HepG2 (cell line): ENCODE measurements around the gene ANXA9. TPM values are rescaled to one million over a fixed set of nuclear protein-coding genes. Genes with fewer than 3 reads are reported as not detected.

Source experiments
- ATRX ChIP-seq: sonication (generic); formaldehyde crosslinking; IDR thresholded peaks from 2 replicates; pipeline ENCODE4 v1.4.0; 2020; ENCODE audit warnings: missing genetic modification reagents, borderline replicate concordance
- ELF3 ChIP-seq: IDR thresholded peaks from 2 replicates; pipeline ENCODE4 v1.6.1; 2016; ENCODE audit warnings: missing genetic modification reagents, missing compliant biosample characterization
- HMGXB4 ChIP-seq, 2 experiments: sonication (generic) in 1 of 2; formaldehyde crosslinking in 1 of 2; IDR thresholded peaks; 2 replicates each; pipeline versions ENCODE4 v1.4.0 to v1.6.1; 2018 to 2020; ENCODE audit warnings: missing genetic modification reagents in 2 of 2, borderline replicate concordance in 1 of 2, low read depth in 1 of 2, mild to moderate bottlenecking in 1 of 2, missing biosample characterization in 1 of 2
- HNF4G ChIP-seq, 2 experiments: sonication (generic) in 1 of 2; formaldehyde crosslinking in 1 of 2; IDR thresholded peaks; 2 replicates each; pipeline versions ENCODE4 v1.4.0 to v1.6.1; 2011 to 2020; ENCODE audit warnings: borderline replicate concordance in 2 of 2, low read depth in 2 of 2, mild to moderate bottlenecking in 2 of 2, low read length in 1 of 2, missing genetic modification reagents in 1 of 2, moderate library complexity in 1 of 2
- IKZF5 ChIP-seq: IDR thresholded peaks from 2 replicates; pipeline ENCODE4 v1.6.1; 2018; ENCODE audit warnings: missing genetic modification reagents, mild to moderate bottlenecking, missing compliant biosample characterization
- KMT2A ChIP-seq: sonication (generic); formaldehyde crosslinking; IDR thresholded peaks from 2 replicates; pipeline ENCODE4 v1.4.0; 2020; ENCODE audit warnings: missing genetic modification reagents
- NFYB ChIP-seq: sonication (generic); formaldehyde crosslinking; IDR thresholded peaks from 2 replicates; pipeline ENCODE4 v1.4.0; 2020; ENCODE audit warnings: missing genetic modification reagents
- SRY ChIP-seq: sonication (generic); formaldehyde crosslinking; IDR thresholded peaks from 2 replicates; pipeline ENCODE4 v1.8.0; 2022; ENCODE audit warnings: mild to moderate bottlenecking, missing genetic modification reagents
- ZBTB40 ChIP-seq, 2 experiments: fragments of 450-650 bp in 1 of 2; sonication (generic) in 1 of 2; formaldehyde crosslinking in 1 of 2; IDR thresholded peaks; 2 replicates each; pipeline versions ENCODE4 v1.6.1 to v1.8.0; 2016 to 2022; ENCODE audit warnings: antibody characterized with exemption in 1 of 2, mild to moderate bottlenecking in 1 of 2, missing genetic modification reagents in 1 of 2
- ZNF350 ChIP-seq: sonication (generic); formaldehyde crosslinking; IDR thresholded peaks from 2 replicates; pipeline ENCODE4 v1.4.0; 2020; ENCODE audit warnings: mild to moderate bottlenecking, low read depth, missing genetic modification reagents, borderline replicate concordance
- ZNF530 ChIP-seq: sonication (generic); formaldehyde crosslinking; IDR thresholded peaks from 2 replicates; pipeline ENCODE4 v1.5.0; 2020; ENCODE audit warnings: low read depth, mild to moderate bottlenecking, missing genetic modification reagents
- ZNF567 ChIP-seq: sonication (generic); formaldehyde crosslinking; IDR thresholded peaks from 2 replicates; pipeline ENCODE4 v1.8.1; 2023; ENCODE audit warnings: mild to moderate bottlenecking, missing genetic modification reagents, borderline replicate concordance
- ZNF780A ChIP-seq: sonication (generic); formaldehyde crosslinking; IDR thresholded peaks from 2 replicates; pipeline ENCODE4 v1.8.0; 2022; ENCODE audit warnings: mild to moderate bottlenecking, missing genetic modification reagents, moderate library complexity
- ZNF841 ChIP-seq: sonication (generic); formaldehyde crosslinking; IDR thresholded peaks from 2 replicates; pipeline ENCODE4 v1.8.1; 2023; ENCODE audit warnings: missing genetic modification reagents, borderline replicate concordance
- polyA plus RNA-seq, 8 experiments: library from polyadenylated mRNA; depleted of rRNA in 3 of 8; stranded (reverse) in 7 of 8; unstranded in 1 of 8; fragments of >200 nt; fragmentation: Illumina TruSeq in 4 of 8; extraction: Trizol in 4 of 8; gene quantifications; 2 replicates each; pipeline versions ENCODE4 v1.2.1 to v1.2.3, GENCODE V29; 2011 to 2016; ENCODE audit warnings: low read depth in 4 of 8, missing spikeins in 1 of 8, mixed read lengths in 1 of 8; ENCODE audit not compliant: insufficient read depth in 1 of 8
- total RNA-seq, 5 experiments: library from RNA; depleted of rRNA; stranded (reverse); fragments of >200 nt; fragmentation: Illumina TruSeq; extraction: Trizol; gene quantifications; 2 replicates each; pipeline ENCODE4 v1.2.3, GENCODE V29; 2016; ENCODE audit warnings: low read depth in 1 of 5

Gene ANXA9
- total and polyA plus RNA-seq, 2 of the 13 experiments (the other 11 are each of a cell fraction or from before 2014, with no cell fraction given) = 13.3 to 23.9 TPM

- TF ChIP-seq ZBTB40 (IDR thresholded peaks at IDR 0.05) (no peak), ZBTB40 (CRISPR knock-in tag; IDR thresholded peaks at IDR 0.05) (peak; percentile 72), ATRX (no peak), ZNF841 (CRISPR knock-in tag) (no peak), HMGXB4 (CRISPR knock-in tag; IDR thresholded peaks at IDR 0.05; ENCODE audit: borderline replicate concordance in 1 of 2, low read depth in 1 of 2) (peak; percentile 32 to 77; a peak in 3 of 4 replicates), KMT2A (CRISPR knock-in tag) (peak; percentile 38; the same call in 1 of the 2 replicates), ZNF567 (CRISPR knock-in tag) (0 out of 2 replicates have a peak, but pooled peaks have one; percentile 53), NFYB (CRISPR knock-in tag) (no peak), SRY (CRISPR knock-in tag) (0 out of 2 replicates have a peak, but pooled peaks have one; percentile 77), ELF3 (peak; percentile 34; the same call in 1 of the 2 replicates), ZNF530 (CRISPR knock-in tag) (no peak), ZNF780A (peak; percentile 77; the same call in 1 of the 2 replicates), IKZF5 (peak; percentile 55), HNF4G (IDR thresholded peaks at IDR 0.05; ENCODE audit: borderline replicate concordance, low read depth, low read length) (peak; percentile 41; the same call in 1 of the 2 replicates), HNF4G (CRISPR knock-in tag; IDR thresholded peaks at IDR 0.05; ENCODE audit: borderline replicate concordance, low read depth) (peak; percentile 42; the same call in 1 of the 2 replicates), ZNF350 (CRISPR knock-in tag) (peak; percentile 61)
Observed at GRCh38 chr1:151008244-151009205, 26.4 kb downstream of the ANXA9 start, which contains the start of gene PRUNE1 (continued).
